Stomach (tissue), 9 donors: Measurements from ENCODE around the gene SERINC3. TPM values are rescaled to one million over a fixed set of nuclear protein-coding genes. Genes with fewer than 3 reads are reported as not detected.

Experiments used
- DNase-seq, 2 donors: peaks; one replicate each; pipeline versions ENCODE4 v3.0.0 to v3.0.0-alpha.2; 2013 to 2019
- H3K27ac ChIP-seq, 5 donors: fragments of 200-600 bp in 4 of 5; sonication (generic) in 4 of 5; one replicate each; pipeline ENCODE4 v1.5.1; 2013 to 2019; ENCODE audit warnings: mild to moderate bottlenecking in 1 of 5, moderate library complexity in 1 of 5
- H3K27me3 ChIP-seq, 3 donors: fragments of 200-600 bp; sonication (generic); one replicate each; pipeline ENCODE4 v1.5.1; 2017 to 2019; ENCODE audit warnings: mixed run types in 1 of 3
- H3K36me3 ChIP-seq, 4 donors: fragments of 200-600 bp; sonication (generic); 1 replicate in 3 of 4; 2 replicates in 1 of 4; pipeline ENCODE4 v1.5.1; 2016 to 2019
- H3K4me1 ChIP-seq, 4 donors: fragments of 200-600 bp; sonication (generic); one replicate each; pipeline ENCODE4 v1.5.1; 2016 to 2019
- H3K4me3 ChIP-seq, 4 donors: fragments of 200-600 bp; sonication (generic) in 3 of 4; one replicate each; pipeline ENCODE4 v1.5.1; 2016 to 2019; ENCODE audit warnings: mild to moderate bottlenecking in 1 of 4
- H3K9me3 ChIP-seq, 4 donors: fragments of 200-600 bp; sonication (generic); one replicate each; pipeline ENCODE4 v1.5.1; 2016 to 2019
- EP300 ChIP-seq: sonication (generic); formaldehyde crosslinking; IDR thresholded peaks from one replicate; pipeline ENCODE4 v1.6.1; 2017; ENCODE audit warnings: antibody characterized with exemption
- POLR2A ChIP-seq, 4 donors: fragments of 450-650 bp; IDR thresholded peaks; one replicate each; pipeline ENCODE4 v1.6.1; 2016; ENCODE audit warnings: antibody characterized with exemption in 4 of 4, control low read depth in 2 of 4, mild to moderate bottlenecking in 1 of 4, moderate library complexity in 1 of 4
- POLR2AphosphoS5 ChIP-seq, 3 donors: sonication (generic); formaldehyde crosslinking; IDR thresholded peaks; one replicate each; pipeline ENCODE4 v1.6.1; 2016; ENCODE audit warnings: antibody characterized with exemption in 3 of 3
- WGBS, 5 donors: extraction: QIAGEN DNeasy Blood & Tissue Kit in 3 of 5; methylation state at CpG; one replicate each; pipeline versions ENCODE4 v1.1.5 to v1.1.7; 2013 to 2018; 5-methylcytosine and 5-hydroxymethylcytosine counted together
- intact Hi-C: fragments of 100-400 bp; cut with DNase I; formaldehyde crosslinking; loops from one replicate; pipeline ENCODE4 v1.15.1; 2023; ENCODE audit warnings: low total_unique reads
- polyA plus RNA-seq, 3 donors: library from polyadenylated mRNA; stranded (reverse); fragments of 200-250 nt; gene quantifications; one replicate each; pipeline ENCODE4 v1.2.3, GENCODE V29; 2013
- total RNA-seq, 5 donors: library from RNA; depleted of rRNA; stranded (reverse); fragments of >200 nt; gene quantifications; one replicate each; pipeline versions ENCODE4 v1.1.0 to v1.2.3, GENCODE V29; 2014 to 2016
- TF ChIP-seq, protein P1 (sequence below), 7 experiments: fragments of 450-650 bp in 4 of 7; fragments of 200-600 bp in 3 of 7; sonication (generic) in 3 of 7; IDR thresholded peaks; one replicate each; pipeline ENCODE4 v1.5.1; 2016 to 2019; ENCODE audit warnings: antibody characterized with exemption in 7 of 7, control low read depth in 2 of 7, mild to moderate bottlenecking in 1 of 7
- donor health status: healthy with polysubstance abuse.
- donor health status: Bipolar disorder and iron deficiency.
- donor health status: healthy.

Gene SERINC3
- total and polyA plus RNA-seq, 8 donors: 9.6 to 109 (median 42.9) TPM

DNA sequence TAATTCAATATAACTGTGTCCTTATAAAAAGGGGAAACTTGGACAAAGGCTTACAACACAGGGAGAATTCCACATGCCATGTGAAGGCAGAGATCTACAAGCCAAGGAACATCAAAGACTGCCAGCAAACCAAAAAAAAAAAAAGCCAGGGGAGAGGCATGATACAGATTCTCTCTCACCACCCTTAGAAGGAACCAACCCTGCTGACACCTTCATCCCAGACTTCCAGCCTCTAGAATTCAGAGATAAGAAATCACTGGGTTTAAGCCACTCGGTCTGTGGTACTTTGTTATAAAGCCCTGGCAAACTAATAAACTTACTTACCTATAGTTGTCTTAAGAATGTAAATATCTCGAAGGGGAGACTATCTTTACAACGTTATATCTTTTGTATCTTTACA, 4.4 kb downstream of the SERINC3 start:
- Histone ChIP-seq H3K4me1 (peaks cover 29 to 92% (median 62%) of the 10 kb centered on the region in 4 donors), H3K9me3 (no peaks in the 10 kb centered on the region), H3K27ac (peak overlapping the region in 1 of 5 donors; percentile 100), H3K27me3 (no peaks in the 10 kb centered on the region), H3K36me3 (peaks cover 0 to 19% (median 15%) of the 10 kb centered on the region in 4 donors), H3K4me3 (no peak overlapping the region)
- TF ChIP-seq POLR2AphosphoS5 (IDR thresholded peaks at IDR 0.05) (no peak), POLR2A (IDR thresholded peaks at IDR 0.05) (no peak)
- TF ChIP-seq, protein P1, sequence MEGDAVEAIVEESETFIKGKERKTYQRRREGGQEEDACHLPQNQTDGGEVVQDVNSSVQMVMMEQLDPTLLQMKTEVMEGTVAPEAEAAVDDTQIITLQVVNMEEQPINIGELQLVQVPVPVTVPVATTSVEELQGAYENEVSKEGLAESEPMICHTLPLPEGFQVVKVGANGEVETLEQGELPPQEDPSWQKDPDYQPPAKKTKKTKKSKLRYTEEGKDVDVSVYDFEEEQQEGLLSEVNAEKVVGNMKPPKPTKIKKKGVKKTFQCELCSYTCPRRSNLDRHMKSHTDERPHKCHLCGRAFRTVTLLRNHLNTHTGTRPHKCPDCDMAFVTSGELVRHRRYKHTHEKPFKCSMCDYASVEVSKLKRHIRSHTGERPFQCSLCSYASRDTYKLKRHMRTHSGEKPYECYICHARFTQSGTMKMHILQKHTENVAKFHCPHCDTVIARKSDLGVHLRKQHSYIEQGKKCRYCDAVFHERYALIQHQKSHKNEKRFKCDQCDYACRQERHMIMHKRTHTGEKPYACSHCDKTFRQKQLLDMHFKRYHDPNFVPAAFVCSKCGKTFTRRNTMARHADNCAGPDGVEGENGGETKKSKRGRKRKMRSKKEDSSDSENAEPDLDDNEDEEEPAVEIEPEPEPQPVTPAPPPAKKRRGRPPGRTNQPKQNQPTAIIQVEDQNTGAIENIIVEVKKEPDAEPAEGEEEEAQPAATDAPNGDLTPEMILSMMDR (IDR thresholded peaks at IDR 0.05): no peak
- DNase-seq: no peak
- 34 to 60% (median 53%) methylated on average over 3 of the region's 3 CpGs for WGBS, 5 donors
- intact Hi-C loops: no loop called here

DNA sequence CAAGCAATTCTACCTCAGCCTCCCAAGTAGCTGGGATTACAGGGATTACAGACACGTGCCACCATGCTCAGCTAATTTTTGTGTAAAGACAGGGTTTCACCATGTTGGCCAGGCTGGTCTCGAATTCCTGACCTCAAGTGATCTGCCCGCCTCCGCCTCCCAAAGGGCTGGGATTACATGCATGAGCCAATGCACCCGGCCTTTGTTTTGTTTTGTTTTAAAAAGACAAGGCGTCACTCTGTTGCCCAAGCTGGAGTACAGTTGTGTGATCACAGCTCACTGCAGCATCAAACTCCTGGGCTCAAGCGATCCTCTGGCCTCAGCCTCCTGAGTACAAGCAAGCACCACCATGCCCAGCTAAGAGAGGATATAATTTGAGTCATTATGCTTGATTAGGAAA, 5.4 kb downstream of the SERINC3 start:
- Histone ChIP-seq H3K36me3 (peaks cover 0 to 29% (median 25%) of the 10 kb centered on the region in 4 donors), H3K27me3 (no peaks in the 10 kb centered on the region), H3K4me1 (peaks cover 29 to 96% (median 64%) of the 10 kb centered on the region in 4 donors), H3K27ac (no peak overlapping the region), H3K9me3 (no peaks in the 10 kb centered on the region), H3K4me3 (no peak overlapping the region)
- intact Hi-C loops: no loop called here
- TF ChIP-seq POLR2A (IDR thresholded peaks at IDR 0.05): no peak
- TF ChIP-seq, protein P1 (IDR thresholded peaks at IDR 0.05): no peak
- no peak for TF ChIP-seq EP300
- no peak for TF ChIP-seq POLR2AphosphoS5 (IDR thresholded peaks at IDR 0.05)
- no peak for DNase-seq
- WGBS, 5 donors: 54 to 70% (median 65%) methylated on average over 7 of the region's 7 CpGs

DNA sequence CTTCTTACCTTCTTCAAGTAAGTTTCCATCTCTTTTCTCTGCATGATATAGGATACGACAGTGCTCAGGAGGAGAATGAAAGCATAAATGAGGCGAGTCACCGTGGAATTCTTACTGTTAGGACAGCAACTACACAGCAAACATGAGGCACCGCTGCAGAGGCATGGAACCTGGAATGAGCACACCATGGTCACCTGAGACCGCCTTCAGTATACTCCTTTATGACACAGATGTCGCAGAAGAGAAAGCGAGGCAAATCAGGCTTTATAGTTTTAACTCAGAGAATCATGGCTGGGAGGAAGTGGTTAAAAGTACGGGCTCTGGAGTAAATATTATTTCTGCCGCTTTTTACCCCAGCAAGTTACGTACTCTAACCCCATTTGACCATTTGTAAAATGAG, 8.0 kb downstream of the SERINC3 start:
- Histone ChIP-seq H3K4me3 (no peak overlapping the region), H3K4me1 (peaks cover 5 to 71% (median 39%) of the 10 kb centered on the region in 4 donors), H3K27ac (no peak overlapping the region), H3K27me3 (no peaks in the 10 kb centered on the region), H3K36me3 (peaks cover 19 to 55% (median 49%) of the 10 kb centered on the region in 4 donors), H3K9me3 (no peaks in the 10 kb centered on the region)
- intact Hi-C loops: no loop called here
- WGBS, 5 donors: 76 to 83% (median 79%) methylated on average over 10 of the region's 10 CpGs
- TF ChIP-seq POLR2A (IDR thresholded peaks at IDR 0.05): no peak
- TF ChIP-seq EP300: no peak
- TF ChIP-seq POLR2AphosphoS5 (IDR thresholded peaks at IDR 0.05): no peak
- TF ChIP-seq, protein P1 (IDR thresholded peaks at IDR 0.05): no peak
- DNase-seq: no peak

DNA sequence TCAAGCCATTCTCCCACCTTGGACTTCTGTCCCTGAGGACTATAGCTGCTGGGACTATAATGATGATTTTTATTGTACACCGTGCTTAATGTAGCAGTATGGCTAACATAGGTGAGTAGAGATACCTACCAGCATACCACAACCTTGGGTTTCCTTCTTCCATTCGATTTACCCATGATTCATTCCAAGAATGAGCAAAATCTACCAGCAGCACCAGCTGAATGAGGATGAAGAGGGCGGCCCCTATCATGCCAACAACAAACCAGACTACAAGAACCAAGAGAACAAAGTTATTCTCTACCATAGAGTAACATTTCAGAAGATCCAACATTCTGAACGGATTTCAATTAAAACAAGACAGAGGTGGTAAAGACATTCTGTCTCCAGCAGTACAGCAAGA, 12.1 kb downstream of the SERINC3 start:
- H3K27ac ChIP-seq: no peak overlapping the region
- H3K9me3 ChIP-seq: no peaks in the 10 kb centered on the region
- WGBS, 5 donors: 90 to 94% (median 93%) methylated on average over 4 of the region's 4 CpGs
- H3K27me3 ChIP-seq: no peaks in the 10 kb centered on the region
- no peak overlapping the region for H3K4me3 ChIP-seq
- DNase-seq: no peak
- TF ChIP-seq POLR2AphosphoS5 (IDR thresholded peaks at IDR 0.05) (no peak), POLR2A (IDR thresholded peaks at IDR 0.05) (no peak), EP300 (no peak)
- TF ChIP-seq, protein P1 (IDR thresholded peaks at IDR 0.05): no peak
- peaks cover 0 to 30% (median 18%) of the 10 kb centered on the region in 4 donors for H3K4me1 ChIP-seq
- peaks cover 52 to 92% (median 89%) of the 10 kb centered on the region in 4 donors for H3K36me3 ChIP-seq
- intact Hi-C loops: no loop called here
